Measurements from ENCODE around the gene SYMPK.

The SYMPK gene

GRCh38 chr19:45852145-45852750 is 10.7 kb downstream of the SYMPK start:
- no peaks in the 10 kb centered on the region for H3K36me3 ChIP-seq (ENCODE audit: control insufficient read depth, insufficient read depth, low read length)
- no peak overlapping the region for H2AFZ ChIP-seq

GRCh38 chr19:45848922-45849321 is 14.0 kb downstream of the SYMPK start:
- Histone ChIP-seq H3K79me2 (peaks cover 3% of the 10 kb centered on the region), H3K27me3 (ENCODE audit: control insufficient read depth, insufficient read depth, low read length) (no peaks in the 10 kb centered on the region), H2AFZ (no peak overlapping the region), H3K4me1 (no peaks in the 10 kb centered on the region), H3K4me2 (ENCODE audit: low read length) (no peak overlapping the region), H3K27ac (no peak overlapping the region), H3K36me3 (ENCODE audit: control insufficient read depth, insufficient read depth, low read length) (no peaks in the 10 kb centered on the region), H3K4me3 (ENCODE audit: low read depth, low read length) (no peak overlapping the region), H3K9me3 (ENCODE audit: control insufficient read depth, low read length) (no peaks in the 10 kb centered on the region), H3K9ac (no peak overlapping the region)
- no peak for TF ChIP-seq CTCF (IDR thresholded peaks at IDR 0.05)

More at GRCh38 chr19:45852145-45852750, 10.7 kb downstream of the SYMPK start:
- no peak overlapping the region for H3K4me3 ChIP-seq (ENCODE audit: low read depth, low read length)
- peaks cover 2% of the 10 kb centered on the region for H3K79me2 ChIP-seq
- no peaks in the 10 kb centered on the region for H3K9me3 ChIP-seq (ENCODE audit: control insufficient read depth, low read length)
- no peak overlapping the region for H3K4me2 ChIP-seq (ENCODE audit: low read length)
- H3K4me1 ChIP-seq, result no peaks in the 10 kb centered on the region
- no peak overlapping the region for H3K9ac ChIP-seq
- no peaks in the 10 kb centered on the region for H3K27me3 ChIP-seq (ENCODE audit: control insufficient read depth, insufficient read depth, low read length)
- no peak for TF ChIP-seq CTCF (IDR thresholded peaks at IDR 0.05)
- H3K27ac ChIP-seq, result no peak overlapping the region

GRCh38 chr19:45847663-45848062 is 15.3 kb downstream of the SYMPK start:
- Histone ChIP-seq H2AFZ (no peak overlapping the region), H3K9ac (no peak overlapping the region), H3K27me3 (ENCODE audit: control insufficient read depth, insufficient read depth, low read length) (no peaks in the 10 kb centered on the region), H3K27ac (no peak overlapping the region), H3K36me3 (ENCODE audit: control insufficient read depth, insufficient read depth, low read length) (no peaks in the 10 kb centered on the region), H3K9me3 (ENCODE audit: control insufficient read depth, low read length) (no peaks in the 10 kb centered on the region), H3K4me2 (ENCODE audit: low read length) (no peak overlapping the region), H3K79me2 (peaks cover 4% of the 10 kb centered on the region), H3K4me3 (ENCODE audit: low read depth, low read length) (no peak overlapping the region), H3K4me1 (no peaks in the 10 kb centered on the region)
- no peak for TF ChIP-seq CTCF (IDR thresholded peaks at IDR 0.05)

GRCh38 chr19:45842198-45842597 is 20.7 kb downstream of the SYMPK start:
- Histone ChIP-seq H3K27me3 (ENCODE audit: control insufficient read depth, insufficient read depth, low read length) (no peaks in the 10 kb centered on the region), H3K27ac (no peak overlapping the region), H3K4me2 (ENCODE audit: low read length) (no peak overlapping the region), H3K36me3 (ENCODE audit: control insufficient read depth, insufficient read depth, low read length) (no peaks in the 10 kb centered on the region), H3K9me3 (ENCODE audit: control insufficient read depth, low read length) (no peaks in the 10 kb centered on the region), H3K4me3 (ENCODE audit: low read depth, low read length) (no peak overlapping the region), H2AFZ (no peak overlapping the region), H3K79me2 (peaks cover 6% of the 10 kb centered on the region), H3K4me1 (no peaks in the 10 kb centered on the region), H3K9ac (no peak overlapping the region)
- TF ChIP-seq CTCF (IDR thresholded peaks at IDR 0.05), result no peak

- Histone ChIP-seq H3K9me3 (ENCODE audit: control insufficient read depth, low read length) (no peaks in the 10 kb centered on the region), H3K27me3 (ENCODE audit: control insufficient read depth, insufficient read depth, low read length) (no peaks in the 10 kb centered on the region), H3K36me3 (ENCODE audit: control insufficient read depth, insufficient read depth, low read length) (peaks cover 3% of the 10 kb centered on the region), H3K79me2 (no peaks in the 10 kb centered on the region), H2AFZ (no peak overlapping the region), H3K27ac (no peak overlapping the region), H3K4me2 (ENCODE audit: low read length) (no peak overlapping the region), H3K4me3 (ENCODE audit: low read depth, low read length) (no peak overlapping the region), H3K9ac (no peak overlapping the region), H3K4me1 (no peaks in the 10 kb centered on the region)
- no peak for TF ChIP-seq CTCF (IDR thresholded peaks at IDR 0.05)
Measured at GRCh38 chr19:45834970-45835369, 28.0 kb downstream of the SYMPK start.
